NCI-H1417 treated with DMSO at 0.1 percent for 48 hours (cell line): ENCODE measurements around the gene SRSF12.
"Not testable (repeated sequence)": the region's sequence is repeated elsewhere in the genome, so short reads cannot be mapped to it uniquely, and the experiment has no call there.

ENCODE experiments used
- DNase-seq: peaks from one replicate; lab custom pipeline; 2025; lab: John Stamatoyannopoulos, UW

The SRSF12 gene

GRCh38 chr6:89071036-89071435 is 46.8 kb downstream of the SRSF12 start:
- no peak for DNase-seq

GRCh38 chr6:89069536-89070163 is 48.2 kb downstream of the SRSF12 start:
- no peak for DNase-seq

- no peak for DNase-seq
These were observed 49.2 kb downstream of the SRSF12 start for GRCh38 chr6:89068695-89069094.

GRCh38 chr6:89067796-89068195 is 50.1 kb downstream of the SRSF12 start:
- no peak for DNase-seq

GRCh38 chr6:89066940-89067646 is 50.8 kb downstream of the SRSF12 start:
- DNase-seq = no peak

GRCh38 chr6:89066121-89066520 is 51.8 kb downstream of the SRSF12 start:
- DNase-seq = not testable (repeated sequence)

- DNase-seq = not testable (repeated sequence)
These were observed 52.9 kb downstream of the SRSF12 start for GRCh38 chr6:89064931-89065330.

- DNase-seq = no peak
These were observed 54.0 kb downstream of the SRSF12 start for GRCh38 chr6:89063881-89064280.

- DNase-seq = no peak
These were observed 58.6 kb downstream of the SRSF12 start for GRCh38 chr6:89059227-89059626.

- no peak for DNase-seq
These were observed 59.2 kb downstream of the SRSF12 start for GRCh38 chr6:89058627-89059026.

- DNase-seq = no peak
These were observed 60.1 kb downstream of the SRSF12 start for GRCh38 chr6:89057759-89058158.

- DNase-seq = no peak
These were observed 63.7 kb downstream of the SRSF12 start for GRCh38 chr6:89054208-89054607.

- no peak for DNase-seq
These were observed 66.2 kb downstream of the SRSF12 start for GRCh38 chr6:89051676-89052075.

GRCh38 chr6:89050697-89051096 is 67.2 kb downstream of the SRSF12 start:
- no peak for DNase-seq

GRCh38 chr6:89050155-89050554 is 67.7 kb downstream of the SRSF12 start:
- no peak for DNase-seq

- no peak for DNase-seq
These were observed 68.9 kb downstream of the SRSF12 start for GRCh38 chr6:89048985-89049384.

- DNase-seq = no peak
These were observed 69.5 kb downstream of the SRSF12 start for GRCh38 chr6:89048288-89048923.

GRCh38 chr6:89047473-89047872 is 70.4 kb downstream of the SRSF12 start:
- DNase-seq = no peak
